NCI-H2081 (cell line): Measurements from ENCODE around the gene SRGAP2C.
"Not testable (repeated sequence)": the region's sequence is repeated elsewhere in the genome, so short reads cannot be mapped to it uniquely, and the experiment has no call there.

Experiments used
- DNase-seq, 2 experiments: peaks; one replicate each; lab custom pipeline; 2025; lab: John Stamatoyannopoulos, UW

The SRGAP2C gene

DNA sequence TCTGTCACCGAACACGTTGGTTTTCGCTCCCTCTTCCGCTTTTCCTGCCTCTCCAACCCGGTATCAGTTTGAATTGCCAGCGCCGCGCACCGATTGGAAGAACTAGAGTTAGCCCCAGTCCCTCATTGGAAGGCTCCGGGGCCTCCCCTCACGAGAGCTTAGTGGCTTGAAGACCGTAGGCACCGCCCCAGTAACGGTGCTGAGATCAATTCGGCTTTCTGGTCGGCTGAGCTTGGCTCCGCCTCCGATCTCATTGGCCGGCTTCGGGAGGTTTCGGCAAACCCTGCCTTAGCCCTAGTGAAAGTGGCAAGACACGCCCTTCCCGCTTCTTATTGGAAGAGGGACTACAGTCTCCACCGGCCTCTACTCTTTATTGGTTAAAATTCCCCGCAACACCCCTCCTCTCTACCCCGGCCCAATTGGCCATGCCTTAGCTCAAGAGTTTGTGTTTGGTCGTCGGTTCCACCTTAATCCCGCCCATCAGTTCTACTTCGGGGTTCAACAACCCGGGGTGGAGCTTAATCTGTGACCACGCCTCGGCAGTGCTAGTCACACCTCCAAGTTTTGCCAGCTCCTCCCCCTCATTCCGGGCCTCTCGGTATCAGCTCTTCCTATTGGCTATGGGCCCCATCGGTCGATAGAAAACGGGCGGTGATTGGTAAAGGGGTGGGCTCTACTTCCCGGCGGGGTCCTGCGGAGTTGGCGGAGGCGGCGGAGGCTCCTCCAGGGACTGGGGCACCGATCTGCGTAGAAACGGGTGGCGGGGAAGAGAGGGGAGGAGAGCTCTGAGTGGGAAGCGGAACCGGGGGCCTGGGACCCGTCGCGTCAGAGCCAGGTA, at the start of gene SRGAP2C, which contains the start of gene FAM72B:
TSS of gene SRGAP2C (plus strand) at position 686 of the 838 bp plus-strand sequence. CDS start 2,472 bp downstream, outside the sequence.
TSS of gene FAM72B (minus strand) at position 51 of the 838 bp plus-strand sequence. CDS start 851 bp downstream, outside the sequence.
- peak; percentile 92 to 95 for DNase-seq

DNA sequence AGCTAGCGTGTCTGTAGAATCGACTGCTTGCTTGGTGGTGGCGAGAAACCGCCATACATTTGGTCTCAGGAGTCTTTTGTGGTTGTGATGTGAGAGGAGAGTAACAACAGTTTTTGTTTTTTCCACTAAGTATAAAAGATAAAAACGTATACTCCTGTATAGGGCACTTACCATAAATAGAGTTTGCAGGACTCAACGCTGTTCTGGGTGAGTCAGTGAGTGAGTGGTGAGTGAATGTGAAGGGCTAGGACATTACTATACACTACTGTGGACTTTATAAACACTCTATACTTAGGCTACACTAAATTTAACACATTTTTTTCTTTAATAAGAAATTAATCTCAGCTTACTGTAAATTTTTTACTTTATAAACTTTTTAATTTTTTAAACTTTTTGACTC, 44.4 kb upstream of the SRGAP2C start:
- not testable (repeated sequence) for DNase-seq

DNA sequence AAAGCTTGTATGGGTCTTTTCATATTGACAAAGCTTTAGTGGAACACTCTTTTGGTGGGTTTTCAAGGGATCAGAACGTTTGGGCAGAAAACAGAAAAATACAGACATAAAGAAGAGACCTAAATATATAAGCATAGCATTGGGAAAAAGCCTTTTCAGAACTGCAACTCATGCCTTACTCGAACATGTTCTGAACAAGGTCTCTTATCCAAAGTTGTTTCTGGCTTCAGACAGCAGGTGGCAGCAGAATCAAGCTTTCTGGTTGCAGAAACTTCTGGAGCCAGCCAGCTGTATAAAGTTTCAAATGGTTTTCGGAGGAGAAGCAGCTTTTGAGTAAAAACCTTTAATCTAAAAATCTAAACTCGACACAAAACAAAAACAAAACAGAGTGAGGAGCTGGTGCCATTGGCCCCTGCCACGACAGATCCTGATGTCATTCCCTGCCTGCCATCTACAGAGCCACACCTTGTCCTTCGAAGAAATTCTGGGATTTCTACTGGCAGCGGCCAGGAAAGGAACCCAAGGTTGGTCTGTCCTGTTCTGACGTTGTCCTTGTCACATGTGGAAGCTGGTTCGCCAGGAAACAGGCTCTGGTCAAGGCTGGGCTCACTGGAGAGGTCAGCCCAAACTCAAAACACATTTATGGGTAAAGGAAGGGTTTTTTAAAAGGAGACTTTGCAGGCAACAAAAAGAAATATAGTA, 36.1 kb upstream of the SRGAP2C start:
- DNase-seq = not testable (repeated sequence)

GRCh38 chr1:121151294-121151693, 33.5 kb upstream of the SRGAP2C start:
- not testable (repeated sequence) for DNase-seq

DNA sequence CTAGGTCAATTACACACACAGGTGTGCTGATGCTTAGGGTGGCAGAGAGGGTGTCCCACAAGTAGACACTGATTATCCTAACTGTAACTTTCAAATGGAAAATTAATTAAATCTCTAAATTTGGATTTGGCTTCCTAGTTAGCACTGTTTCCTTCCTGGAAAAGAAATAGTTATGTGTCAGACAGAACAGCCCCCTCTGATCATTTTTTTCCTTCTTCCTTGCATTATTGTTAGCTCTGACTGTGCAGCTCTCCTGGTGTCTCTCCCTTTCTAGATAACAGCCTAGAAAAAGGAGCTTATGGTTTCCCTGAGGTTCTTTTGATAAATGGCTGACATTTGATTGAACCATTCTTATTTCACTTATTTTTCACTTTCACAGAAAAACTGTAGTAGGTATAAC, 32.0 kb upstream of the SRGAP2C start:
- not testable (repeated sequence) for DNase-seq

GRCh38 chr1:121154811-121155210, 30.0 kb upstream of the SRGAP2C start:
- not testable (repeated sequence) for DNase-seq

GRCh38 chr1:121155671-121156358, 29.0 kb upstream of the SRGAP2C start:
- DNase-seq = not testable (repeated sequence)

DNA sequence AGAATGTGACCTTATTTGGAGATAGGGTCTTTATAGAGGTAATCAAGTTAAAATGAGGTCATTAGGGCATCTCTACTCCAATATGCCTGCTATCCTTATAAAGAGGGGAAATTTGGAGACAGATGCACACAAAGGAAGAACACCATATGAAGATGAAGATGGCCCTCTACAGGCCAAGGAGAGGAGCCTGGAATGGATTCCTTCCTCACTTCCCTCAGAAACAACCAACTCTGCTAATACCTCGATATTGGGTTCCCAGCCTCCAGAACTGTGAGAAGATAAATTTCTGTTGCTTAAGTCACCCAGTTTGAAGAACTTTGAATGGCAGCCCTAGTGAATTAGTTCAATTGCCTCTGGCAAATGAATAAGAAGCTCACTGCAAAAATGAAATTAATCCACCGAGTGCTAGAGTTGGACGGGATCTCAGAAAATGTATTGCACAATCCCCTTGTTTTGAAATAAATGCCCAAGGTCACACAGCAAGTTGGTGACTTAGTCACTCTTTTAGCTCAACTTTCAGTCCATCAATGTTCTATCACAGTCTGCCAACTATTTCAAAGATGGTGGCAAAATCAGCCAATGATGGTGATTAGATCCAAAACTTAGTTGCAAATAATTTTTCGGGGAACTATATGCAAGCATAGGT, 27.7 kb upstream of the SRGAP2C start:
- not testable (repeated sequence) for DNase-seq

DNA sequence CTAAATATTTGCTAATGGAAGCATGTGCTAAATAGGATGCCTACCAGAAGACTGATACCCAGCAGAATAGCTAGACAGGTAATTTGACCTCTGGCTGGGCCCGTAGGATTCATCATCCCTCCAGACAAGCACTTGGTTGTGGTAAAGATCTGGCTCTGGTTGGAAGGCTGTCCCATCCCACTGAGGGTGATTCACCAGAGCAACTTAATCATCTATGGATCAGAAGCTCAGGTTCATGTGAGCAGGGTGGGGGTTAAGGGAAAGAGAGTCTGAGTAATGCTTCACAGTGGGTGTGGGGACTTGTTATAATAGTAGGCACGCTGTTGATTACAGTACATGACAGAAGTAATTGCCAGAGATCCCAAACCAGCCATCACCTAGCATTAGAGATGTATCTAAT, 27.2 kb upstream of the SRGAP2C start:
- not testable (repeated sequence) for DNase-seq

DNA sequence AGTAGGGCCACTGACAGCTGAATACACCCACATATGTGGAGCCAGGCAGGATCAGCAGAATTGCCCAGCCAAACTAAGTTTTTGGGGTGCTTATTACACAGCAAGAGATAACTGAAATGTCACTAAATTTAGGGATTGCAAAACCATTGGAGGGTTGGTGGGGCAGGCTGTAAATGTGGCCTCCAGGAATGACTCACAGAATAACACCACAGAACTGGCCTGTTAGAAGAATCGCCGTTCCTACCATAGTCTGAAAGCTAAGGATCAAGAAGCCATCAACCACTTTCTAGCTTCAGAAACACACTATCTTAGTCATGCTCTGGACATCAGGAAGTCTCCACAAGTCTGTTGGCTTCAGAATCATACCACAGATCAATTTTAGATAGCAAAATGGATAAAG, 24.7 kb upstream of the SRGAP2C start:
- DNase-seq = not testable (repeated sequence)

DNA sequence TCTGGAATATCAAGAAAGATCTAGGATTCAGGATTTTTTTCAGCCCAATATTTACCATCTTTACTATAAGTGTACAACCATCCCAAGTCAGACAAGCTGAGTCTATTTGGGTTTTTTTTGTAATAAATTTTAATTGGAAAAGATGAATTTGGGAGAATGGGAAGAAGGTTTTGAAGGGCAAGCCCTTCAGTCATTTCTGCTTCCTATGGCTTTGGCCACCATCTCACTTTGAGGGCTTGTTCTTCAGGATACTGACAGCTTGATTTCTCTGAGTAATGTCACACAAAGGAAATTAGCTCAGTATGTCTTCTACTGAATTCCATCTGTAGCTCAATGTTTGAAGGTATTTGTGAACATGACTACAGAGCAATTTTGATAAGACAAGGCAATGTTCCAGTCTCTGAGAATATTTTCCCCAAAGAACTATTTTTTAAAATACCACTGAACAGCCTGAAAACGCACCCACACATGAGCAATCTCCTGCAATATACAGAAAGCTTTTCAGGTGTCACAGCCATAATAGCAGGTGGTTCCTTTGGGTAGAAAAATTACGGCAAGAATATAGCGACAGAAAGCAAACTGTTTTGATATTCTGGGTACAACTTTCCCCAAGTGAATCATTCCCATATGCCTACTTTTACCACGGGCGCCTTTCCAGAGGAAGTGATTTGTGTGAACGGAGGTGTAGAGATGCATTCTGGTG, 23.4 kb upstream of the SRGAP2C start:
- DNase-seq = not testable (repeated sequence)

- DNase-seq = not testable (repeated sequence)
These were observed 20.7 kb upstream of the SRGAP2C start for GRCh38 chr1:121163850-121164757.

- DNase-seq = not testable (repeated sequence)
These were observed 19.5 kb upstream of the SRGAP2C start for GRCh38 chr1:121165296-121165695.

DNA sequence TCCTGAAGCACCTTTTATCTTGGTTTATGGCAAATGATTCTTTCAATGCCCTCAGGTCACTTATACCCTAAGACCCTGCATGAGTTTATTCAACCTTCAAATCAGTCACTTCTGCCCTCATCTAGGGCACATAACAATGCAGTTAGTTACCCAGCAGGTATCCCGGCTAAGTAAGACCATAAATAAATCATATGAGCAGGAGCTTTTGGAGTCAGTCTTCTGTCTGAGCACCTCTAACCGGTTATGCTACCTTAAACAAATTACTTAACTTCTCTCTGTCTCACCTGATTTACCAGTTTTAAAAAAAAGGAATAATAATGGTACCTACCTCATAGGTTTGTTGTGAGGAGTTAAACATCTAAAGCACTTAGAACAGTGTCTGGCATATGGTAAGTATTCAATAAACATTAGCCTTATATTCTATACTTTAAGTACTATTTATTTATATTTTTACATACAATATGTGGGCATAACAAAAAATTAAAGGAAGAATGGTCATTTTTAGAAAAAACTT, 17.5 kb upstream of the SRGAP2C start:
- DNase-seq = not testable (repeated sequence)

DNA sequence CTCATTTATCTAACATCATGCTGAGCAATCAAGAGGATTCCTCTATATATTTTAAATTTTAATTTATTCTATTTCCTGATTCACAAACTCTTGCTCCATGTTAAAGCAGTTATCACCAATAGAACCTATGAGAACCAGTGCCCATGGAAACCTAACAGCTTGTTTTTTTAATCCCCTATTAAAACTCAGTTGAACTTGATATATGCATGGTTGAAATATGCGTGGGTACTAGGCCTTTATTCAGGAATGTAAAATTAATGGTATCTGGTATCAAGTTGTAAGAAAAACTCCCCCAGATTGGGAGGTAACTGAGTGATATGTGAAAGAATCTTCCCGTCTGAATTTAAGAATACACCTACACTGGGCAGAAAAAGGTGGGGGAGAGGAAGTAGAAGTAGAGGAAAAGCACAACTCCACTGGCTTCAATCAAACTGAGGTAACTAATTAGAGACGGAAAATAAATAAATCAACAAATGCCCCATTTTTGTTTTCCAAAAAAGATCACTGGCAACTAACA, 16.6 kb upstream of the SRGAP2C start:
- DNase-seq = not testable (repeated sequence)

DNA sequence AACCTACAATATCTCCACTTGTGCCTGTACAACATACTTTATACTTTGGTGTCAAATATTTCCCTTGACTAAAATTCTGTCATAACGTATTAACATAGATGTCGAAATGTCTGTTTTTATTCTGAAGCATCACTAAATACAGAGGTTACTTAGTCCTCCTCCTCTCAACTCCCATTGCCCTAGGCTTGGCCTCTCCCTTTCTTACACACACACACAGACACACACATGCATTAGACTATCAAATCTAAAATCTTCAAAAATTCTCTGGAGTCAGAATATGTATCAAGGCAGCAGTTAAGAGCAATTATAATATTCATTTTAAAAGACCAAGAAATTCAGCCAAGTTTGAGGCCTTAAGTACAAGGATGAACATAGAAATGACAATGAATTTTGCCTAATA, 8.1 kb upstream of the SRGAP2C start:
- DNase-seq = not testable (repeated sequence)

GRCh38 chr1:121178197-121178596, 6.6 kb upstream of the SRGAP2C start:
- DNase-seq = not testable (repeated sequence)

DNA sequence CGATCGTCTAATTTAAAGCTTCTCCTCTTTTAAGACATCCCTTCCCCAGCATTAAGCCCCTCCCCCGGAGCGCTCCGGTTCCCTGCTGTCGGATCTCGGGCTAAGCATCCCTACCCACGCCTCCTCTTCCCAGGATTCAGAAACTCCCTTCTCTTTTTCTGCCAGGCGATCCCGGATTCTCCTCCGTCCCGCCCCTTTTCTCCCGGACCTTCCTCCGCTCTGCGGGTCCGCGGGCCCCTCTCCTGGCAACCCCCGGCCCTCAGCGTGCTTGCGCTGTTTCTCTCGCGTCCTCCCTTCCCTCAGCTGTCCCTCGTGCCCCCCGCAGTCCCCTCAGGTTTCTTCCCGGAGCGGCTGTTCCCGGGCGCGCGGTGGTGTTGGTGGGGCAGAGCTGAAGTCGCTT, 908 bp upstream of the SRGAP2C start:
- not testable (repeated sequence) for DNase-seq

DNA sequence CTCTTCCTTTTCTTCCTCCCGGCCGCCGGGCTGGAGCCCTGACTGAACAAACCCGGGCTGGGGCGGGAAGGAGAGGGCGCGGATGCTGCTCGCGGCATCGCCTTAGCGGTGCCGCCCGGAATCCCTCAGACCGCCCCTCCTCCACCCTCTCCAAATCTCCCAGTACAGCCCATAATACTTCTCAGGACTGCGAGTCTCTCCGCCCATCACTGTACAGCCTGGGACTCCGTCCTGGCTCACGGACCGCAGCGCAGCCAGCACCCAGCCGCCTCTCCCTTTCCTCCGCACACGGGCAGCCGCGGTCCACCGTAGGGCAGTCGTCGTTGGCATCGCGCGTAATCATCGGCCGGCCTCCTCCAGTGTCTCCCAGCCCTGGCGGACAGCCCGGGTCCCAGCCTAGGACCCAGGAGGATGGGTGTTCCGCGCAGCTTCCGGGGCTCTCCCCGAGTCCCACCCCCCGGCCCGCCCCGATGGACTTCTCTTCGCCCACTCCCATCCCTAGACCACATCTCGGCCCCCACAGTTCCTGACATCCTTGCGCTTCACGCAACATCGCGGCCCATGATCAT, 449 bp downstream of the SRGAP2C start:
- not testable (repeated sequence) for DNase-seq
